Stimulated activated CD4-positive, alpha-beta T cell treated with anti-CD3 and anti-CD28 coated beads, Interleukin-1b, Interleukin-23, amount 100 ng/mL, for 24 hours (primary cell): Measurements from ENCODE around the gene ERGIC2.
"Not testable (repeated sequence)": the region's sequence is repeated elsewhere in the genome, so short reads cannot be mapped to it uniquely, and the experiment has no call there.

Experiments
- DNase-seq, 4 experiments: peaks; one replicate each; pipeline ENCODE4 v3.0.0-alpha.2; 2020; ENCODE audit warnings: low read depth in 4 of 4, low spot score in 1 of 4

The ERGIC2 gene

DNA sequence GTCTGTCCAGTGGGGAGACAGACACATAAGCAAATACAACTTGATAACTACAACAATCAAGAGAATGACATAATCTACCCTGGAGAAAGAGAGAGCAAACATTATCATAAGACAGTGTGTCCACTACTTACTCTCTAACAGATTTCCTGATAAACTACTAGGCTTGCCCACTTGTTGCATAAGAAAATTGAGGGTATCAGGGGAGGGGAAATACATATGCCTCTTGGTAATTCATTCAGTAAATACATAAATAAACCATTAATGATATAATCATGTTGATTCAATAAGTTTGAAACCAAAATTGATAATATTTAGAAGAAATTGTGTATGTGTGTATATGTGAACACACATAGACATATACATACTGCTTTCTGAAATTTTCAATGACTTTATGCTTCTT, 76.6 kb downstream of the ERGIC2 start:
- DNase-seq, result no peak

DNA sequence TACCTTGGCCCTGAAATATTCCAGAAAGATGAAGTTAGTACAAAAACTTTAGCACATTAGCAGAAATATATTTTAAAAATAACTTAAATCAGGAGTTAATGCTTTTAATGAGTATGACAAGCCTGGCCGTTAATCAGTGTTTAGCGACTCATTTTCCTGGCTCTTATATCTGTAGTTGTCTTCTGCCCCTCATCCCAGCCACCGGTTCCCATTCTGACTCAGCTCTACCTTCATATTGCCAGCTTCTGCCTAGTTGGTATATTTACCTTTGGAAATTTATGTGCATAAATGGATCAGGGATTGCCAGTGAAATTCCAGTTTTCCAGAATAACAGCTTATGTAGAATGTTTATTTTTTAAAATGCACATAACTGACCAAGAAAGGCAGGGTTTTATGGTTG, 79.9 kb downstream of the ERGIC2 start:
- DNase-seq, result no peak

DNA sequence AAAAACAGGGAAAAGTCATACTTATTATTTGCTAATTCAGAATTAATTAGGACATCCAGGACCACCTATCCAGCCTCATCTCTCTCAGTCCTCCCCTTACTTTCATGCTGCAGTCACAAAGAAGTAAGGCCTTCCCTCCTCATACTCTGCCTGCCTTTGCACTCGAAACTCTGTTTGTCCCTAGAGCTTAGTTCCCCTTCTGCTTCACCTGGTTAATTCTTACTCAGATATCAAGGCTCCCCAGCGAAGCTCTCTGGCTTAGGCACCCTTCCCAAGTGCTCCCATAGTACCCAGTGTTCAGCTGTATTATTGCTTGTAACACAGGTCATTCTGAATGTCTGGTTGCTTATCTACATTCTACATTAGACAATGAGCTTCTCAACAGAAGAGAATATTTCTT, 81.3 kb downstream of the ERGIC2 start:
- no peak for DNase-seq

DNA sequence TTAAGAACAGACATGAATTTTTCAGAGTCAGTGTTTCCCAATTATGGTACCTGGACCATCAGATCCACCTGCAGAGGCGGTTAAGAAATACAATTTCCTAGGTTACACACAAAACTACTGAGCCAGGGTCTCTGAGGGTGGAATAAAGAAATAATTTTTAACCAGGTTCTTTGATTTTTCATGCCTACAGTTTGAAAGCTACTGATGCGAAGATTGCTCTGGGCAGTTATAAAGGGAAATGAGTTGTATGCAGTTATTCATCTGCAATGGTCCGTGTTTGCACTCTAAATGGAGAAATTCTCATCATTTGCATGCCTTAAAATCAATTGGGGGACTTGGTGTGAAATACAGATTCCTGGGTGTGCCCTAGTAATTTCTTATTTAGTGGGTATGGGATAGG, 89.7 kb downstream of the ERGIC2 start:
- no peak for DNase-seq

DNA sequence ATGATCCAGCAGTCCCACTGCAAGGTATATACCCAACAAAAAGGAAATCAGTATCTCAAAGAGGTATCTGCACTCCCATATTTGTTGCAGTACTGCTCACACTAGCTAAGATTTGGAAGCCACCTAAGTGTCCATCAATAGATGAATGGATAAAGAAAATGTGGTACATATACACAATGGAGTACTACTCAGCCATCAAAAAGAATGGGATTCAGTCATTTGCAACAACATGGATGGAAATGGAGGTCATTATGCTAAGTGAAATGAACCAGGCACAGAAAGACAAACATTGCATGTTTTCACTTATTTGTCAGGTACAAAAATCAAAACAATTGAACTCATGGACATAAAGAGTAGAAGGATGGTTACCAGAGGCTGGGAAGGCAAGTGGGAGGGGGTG, 90.5 kb downstream of the ERGIC2 start:
- DNase-seq, result not testable (repeated sequence)

DNA sequence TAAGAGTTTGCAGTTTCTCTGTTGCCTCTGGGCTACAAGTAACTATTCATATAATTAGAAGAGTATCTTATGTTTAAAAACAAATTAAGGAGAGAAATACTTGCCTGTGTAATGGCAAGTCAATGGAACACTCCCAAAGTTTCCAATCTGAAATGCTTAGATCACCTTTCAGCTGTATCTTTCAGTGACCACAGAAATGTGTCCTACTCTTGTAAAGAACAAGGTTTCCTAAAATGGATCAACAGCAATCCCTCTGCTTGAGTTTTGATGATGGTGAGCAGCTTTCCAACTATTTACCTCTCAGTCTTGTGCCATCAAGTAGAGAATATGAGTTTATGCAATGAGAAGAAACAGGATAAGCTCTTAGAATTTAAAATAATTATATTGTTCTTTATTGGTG, 92.9 kb downstream of the ERGIC2 start:
- DNase-seq, result no peak

DNA sequence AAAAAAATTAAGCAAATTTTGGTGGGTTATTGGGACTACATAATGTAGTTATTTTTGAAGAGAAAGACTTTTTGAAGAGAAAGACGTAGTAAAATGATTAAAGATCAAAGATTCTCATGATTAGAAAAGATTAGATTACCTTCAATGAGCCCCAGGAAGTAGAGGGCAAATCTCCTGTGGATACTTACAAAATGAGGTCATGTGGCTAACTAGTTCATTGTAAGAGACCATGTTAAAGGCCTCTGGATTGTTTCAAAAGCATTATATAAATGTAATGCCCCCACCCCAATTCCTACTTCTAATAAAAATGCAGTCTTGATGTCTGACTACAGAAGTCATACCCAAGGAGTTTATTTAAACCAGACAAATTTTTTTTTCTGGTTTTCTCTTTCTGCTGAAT, 93.3 kb downstream of the ERGIC2 start:
- no peak for DNase-seq
